Activated naive CD4-positive, alpha-beta T cell (primary cell): Measurements from ENCODE around the gene TPST1.
"Not testable (repeated sequence)": the region's sequence is repeated elsewhere in the genome, so short reads cannot be mapped to it uniquely, and the experiment has no call there.

Source experiments
- DNase-seq, 4 experiments: peaks; one replicate each; lab custom pipeline; 2025; lab: John Stamatoyannopoulos, UW

Gene TPST1

DNA sequence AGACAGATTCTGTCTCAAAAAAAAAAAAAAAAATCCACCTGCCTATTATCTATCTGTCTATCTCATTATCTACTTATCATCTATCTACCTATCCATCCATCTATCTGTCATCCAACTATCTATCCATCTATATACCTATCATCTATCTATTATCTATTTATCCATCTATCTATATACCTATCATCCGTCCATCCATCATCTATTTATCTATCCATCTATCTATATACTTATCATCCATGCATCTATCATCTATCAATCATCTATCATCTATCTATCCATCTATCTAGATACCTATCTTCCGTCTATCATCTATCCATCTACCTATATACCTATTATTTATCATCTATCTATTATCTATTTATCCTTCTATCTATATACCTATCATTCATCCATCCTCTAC lies 16.5 kb upstream of the TPST1 start:
- DNase-seq = no peak

DNA sequence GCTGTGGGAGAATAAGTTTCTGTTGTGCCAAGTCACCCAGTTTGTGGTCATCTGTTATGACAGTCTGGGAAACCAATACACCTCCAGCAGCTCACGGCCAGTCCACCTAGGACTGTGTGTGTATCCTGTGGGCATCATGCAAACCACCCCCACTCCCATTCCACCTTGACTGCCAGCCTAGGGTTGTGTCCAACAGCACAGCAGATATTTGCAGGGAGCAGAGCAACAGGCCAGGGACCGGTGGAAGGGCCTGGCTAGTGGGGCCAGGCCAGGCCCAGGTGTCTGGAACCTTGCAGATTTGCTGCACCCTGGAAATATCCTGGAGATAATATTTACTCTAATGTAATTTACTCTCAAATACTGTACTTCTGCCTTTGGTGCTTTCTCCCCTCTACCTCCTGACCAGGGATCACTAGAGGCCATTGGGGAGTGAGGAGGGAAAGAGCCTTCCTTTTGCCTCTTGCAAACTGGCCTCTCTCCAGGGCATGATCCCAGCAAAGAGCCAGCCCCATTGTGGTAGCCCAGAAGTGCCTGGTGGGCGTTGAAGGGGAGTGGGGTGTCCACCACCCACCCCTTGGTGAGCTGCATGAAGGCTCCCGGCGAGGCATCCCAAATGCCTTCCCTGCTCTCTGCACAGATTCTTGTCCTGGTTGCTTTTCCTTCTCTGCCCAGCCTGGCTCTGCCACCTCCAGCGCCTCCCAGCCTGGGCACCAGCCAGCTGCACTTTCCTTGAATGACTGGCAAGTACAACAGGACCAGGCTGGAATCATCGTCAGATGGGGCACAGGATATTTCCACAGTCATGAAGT lies 15.2 kb upstream of the TPST1 start:
- DNase-seq = no peak

DNA sequence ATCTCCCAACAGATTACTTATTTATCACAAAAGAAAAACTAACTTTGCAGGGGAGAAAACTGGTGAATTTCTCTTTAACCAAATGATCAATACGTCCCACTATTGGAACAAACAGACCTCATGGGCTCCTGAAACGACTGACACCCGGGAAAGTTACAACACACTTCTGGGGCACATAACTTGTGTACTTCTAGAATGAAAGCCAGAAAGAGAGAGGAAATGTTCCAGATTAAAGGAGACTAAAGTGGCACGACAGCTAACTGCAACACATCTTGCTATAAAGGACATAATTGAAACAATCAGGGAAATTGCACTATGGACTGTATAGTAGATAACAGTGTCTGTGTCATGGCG lies 14.7 kb upstream of the TPST1 start:
- no peak for DNase-seq

DNA sequence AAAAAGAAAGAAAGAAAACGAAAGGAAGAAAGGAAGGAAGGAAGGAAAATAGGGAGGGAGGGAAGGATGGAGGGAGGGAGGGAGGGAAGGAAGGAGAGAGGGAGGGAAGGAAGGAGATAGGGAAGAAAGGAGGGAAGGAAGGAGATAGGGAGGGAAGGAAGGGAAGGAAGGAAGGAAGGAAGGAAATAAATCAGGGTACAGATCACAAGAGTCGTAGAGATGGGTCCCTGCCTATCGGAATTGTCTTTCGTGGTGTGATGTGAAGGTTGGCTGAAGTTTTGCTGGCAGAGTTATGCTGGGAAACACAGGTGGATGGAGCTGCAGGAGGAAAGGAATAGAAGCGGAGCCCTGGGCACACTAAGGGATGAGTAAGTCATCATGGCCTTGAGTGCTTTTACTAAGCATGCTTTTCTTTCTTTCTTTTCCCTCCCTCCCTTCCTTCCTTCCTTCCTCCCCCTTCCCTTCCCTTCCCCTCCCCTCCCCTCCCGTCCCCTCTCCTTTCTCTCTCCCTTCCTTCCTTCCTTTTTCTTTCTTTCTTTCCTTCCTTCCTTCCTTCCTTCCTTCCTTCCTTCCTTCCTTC lies 11.9 kb upstream of the TPST1 start:
- no peak for DNase-seq

DNA sequence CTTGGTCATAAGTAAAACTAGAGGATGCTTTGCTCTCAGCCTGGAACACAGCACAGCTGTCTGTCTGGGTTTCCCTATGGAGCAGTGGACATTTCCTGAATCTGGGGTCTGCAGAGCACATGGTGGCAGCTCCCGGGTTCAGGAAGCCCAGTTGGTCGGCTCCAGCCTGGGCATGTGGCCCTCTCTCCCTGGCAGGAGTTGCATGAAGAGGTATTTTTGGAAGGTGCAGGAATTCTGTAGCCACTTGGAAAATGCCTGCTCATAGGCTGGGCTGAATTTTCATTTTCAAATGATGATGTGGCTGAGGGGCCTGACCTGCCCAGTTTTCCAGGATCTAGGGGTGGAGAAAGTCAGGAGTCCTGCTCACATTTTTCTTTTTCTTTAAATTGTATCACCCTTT lies 6.7 kb upstream of the TPST1 start:
- DNase-seq = no peak

DNA sequence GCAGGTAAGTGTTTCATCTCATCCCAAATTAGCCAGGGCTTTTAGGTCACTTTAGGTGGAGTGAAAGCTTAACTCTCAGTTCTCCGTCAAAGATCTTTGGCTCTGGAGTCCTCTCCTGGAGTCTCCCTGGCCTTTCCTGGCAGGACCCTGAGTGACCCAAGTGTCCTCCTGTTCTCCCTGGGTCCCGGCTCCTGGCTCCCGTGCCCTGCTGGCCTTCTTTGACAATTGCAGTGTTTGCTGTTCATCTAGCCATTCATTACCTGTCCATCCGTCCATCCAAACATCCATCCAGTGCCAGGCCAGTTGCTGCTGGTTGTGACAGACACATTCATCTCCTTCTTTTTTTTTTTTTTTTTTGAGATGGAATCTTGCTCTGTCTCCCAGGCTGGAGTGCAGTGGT lies 6.2 kb upstream of the TPST1 start:
- DNase-seq = no peak

DNA sequence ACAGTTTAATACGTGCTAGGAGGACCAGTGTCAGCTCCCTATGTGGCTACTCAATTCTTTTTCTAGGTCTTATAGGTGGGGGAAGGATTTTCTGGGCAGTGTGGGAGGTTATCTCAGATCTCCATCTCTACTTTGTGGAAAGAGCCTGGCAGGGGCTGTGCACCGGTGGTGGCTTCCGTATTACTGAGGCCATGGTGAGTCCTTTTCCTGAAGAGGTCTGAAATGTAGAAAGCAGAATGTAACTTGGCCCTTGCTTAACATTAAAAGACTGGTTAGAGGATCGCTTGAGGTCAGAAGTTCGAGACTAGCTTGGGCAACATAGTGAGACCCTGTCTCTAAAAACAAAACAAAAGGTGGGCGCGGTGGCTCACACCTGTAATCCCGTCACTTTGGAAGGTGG lies 2.7 kb upstream of the TPST1 start:
- no peak for DNase-seq

DNA sequence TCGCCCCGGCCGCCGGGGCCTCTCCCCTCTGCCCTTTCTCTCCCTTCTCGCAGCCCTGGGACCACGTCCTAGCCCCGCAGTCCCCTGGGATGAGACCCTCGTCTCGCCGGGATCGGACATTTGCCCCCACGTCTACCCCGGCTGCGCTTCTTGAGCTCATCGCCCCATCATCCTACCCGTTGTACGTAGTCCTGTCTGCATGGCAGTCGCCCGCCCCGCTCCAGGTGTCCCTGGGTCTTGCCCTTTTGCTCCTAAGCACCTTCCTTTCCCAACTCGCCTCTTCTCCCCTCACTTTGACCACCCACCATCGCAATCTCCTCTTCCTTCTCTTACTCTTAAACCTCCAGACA lies 582 bp downstream of the TPST1 start:
- no peak for DNase-seq

DNA sequence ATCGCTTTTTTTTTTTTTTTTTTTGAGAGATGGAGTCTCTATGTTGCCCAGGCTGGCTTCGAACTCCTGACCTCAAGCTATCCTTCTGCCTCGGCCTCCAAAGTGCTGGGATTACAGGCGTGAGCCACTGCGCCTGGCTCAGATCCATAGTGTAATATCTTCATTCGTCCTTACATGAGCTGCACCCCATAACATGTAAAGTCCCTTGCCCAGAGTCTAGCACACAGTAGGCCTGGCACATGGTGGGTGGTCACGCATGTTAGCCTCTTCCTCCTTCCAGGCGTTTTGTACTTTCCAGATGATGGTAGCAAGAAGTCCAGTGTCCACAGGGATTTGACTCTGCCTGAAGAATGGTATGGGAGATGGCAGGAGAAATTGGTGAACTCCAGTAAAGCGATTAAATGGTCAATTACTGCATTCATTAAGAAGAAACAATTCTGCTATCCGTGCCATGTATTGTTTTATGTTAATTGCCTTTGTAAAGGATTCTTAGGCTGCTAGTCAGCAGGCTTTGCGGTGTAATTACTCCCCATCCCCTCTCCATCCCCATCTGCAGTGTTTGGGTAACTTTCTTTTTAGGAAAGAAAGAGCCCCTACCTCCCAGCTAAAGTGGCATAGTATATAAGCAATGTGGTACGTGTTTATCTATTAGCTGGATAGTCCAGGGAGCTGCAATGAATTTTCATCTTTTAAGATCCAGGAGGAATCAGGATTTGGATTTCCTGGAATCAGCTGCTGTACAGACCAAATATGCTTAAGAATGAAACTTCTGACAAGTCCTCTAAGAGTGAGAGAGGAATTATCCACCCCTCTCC lies 1.2 kb downstream of the TPST1 start:
- DNase-seq = no peak

DNA sequence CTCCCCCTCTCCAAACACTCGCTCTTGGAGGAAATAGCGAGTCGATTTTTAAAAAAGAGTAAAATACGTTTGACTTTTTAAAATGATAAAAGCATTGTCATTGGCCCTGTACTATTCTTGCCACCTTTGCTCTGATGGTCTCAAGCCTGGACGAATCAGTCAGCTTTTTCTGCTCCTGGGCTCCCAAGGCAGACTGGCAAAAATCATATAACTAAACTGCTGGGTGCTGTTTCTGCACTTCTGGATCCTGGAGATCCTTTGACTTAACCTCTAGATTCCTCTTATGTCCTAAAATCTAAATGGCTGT lies 1.8 kb downstream of the TPST1 start:
- DNase-seq = no peak

DNA sequence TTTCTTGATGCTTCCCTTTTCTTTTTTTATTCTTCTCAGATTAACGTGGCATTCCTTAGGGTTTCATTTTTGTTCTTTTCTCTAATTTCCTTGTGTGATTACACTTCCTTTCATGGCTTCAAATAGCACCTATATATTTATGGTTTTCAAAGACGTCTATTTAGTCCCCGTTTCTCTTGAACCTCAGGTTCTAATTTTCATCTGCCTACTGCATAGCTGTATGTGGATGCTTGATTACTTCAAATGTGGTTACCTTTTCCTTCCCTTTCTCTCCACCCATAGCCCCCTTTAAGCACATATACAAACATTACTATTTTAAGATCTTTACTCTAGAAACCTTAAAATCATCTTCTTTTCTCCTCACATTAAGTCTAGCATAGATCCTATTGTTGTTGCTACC lies 2.4 kb downstream of the TPST1 start:
- no peak for DNase-seq

DNA sequence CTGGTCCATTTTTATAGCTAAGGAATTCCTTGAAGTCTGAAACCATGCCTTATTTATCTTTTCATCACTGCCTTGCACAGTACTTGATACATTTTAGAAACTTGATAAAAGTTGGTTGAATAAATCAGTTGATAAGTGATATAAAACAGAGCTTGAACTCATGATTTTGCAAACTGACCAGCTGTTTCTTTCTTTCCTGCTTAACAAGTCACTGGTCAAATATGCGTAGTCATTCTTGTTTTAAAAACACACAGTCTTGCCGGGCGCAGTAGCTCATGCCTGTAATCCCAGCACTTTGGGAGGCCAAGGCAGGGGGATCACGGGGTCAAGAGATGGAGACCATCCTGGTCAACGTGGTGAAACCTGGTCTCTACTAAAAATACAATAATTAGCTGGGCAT lies 6.3 kb downstream of the TPST1 start:
- DNase-seq = no peak

DNA sequence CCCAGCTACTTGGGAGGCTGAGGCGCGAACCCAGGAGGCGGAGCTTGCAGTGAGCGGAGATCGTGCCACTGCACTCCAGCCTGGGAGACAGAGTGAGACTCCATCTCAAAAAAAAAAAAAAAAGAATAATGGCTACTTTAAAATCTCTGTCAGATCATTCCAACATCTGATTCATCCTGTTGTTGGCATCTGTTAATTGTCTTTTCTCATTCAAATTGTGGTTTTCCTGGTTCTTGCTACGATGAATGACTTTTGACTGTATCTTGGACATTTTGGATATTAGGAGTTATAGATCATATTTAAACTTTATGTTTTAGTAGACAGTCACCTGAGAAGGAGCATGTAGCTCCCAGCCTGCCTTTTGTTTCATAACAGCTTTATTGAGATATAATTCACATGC lies 8.5 kb downstream of the TPST1 start:
- no peak for DNase-seq

DNA sequence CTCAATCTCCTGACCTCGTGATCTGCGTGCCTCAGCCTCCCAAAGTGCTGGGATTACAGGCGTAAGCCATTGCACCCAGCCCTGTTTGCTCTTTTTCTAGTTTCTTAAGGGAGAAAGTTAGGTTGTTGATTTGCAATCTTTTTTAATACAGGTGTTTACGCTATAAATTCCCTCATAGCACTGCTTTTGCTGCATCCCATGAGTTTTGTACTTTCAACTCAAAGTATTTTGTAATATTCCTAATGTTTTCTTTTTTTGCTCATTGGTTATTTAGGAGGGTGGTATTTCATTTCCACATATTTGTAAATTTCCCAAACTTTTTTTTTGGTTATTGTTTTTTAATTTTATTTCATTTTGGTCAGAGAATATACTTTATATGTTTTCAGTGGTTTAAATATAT lies 11.6 kb downstream of the TPST1 start:
- no peak for DNase-seq

DNA sequence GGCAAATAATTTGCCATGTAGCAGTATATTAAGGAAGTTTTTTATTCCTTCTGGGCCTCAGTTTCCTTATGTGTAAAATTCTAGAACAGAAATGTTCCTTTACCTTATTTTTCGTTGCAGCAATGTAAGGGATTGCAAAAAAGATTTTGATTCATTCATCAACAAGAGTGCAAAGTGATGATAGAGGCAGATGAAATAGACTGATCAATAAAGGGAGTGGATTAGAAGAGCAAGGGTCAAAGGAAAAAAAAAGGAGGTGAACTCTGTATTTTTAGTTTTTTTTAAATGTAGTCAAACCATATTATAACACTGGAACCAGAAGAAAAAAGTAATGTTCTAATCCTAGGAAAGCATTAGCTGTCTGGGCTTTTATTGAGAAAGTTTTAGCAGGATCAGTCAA lies 14.7 kb downstream of the TPST1 start:
- DNase-seq = no peak

DNA sequence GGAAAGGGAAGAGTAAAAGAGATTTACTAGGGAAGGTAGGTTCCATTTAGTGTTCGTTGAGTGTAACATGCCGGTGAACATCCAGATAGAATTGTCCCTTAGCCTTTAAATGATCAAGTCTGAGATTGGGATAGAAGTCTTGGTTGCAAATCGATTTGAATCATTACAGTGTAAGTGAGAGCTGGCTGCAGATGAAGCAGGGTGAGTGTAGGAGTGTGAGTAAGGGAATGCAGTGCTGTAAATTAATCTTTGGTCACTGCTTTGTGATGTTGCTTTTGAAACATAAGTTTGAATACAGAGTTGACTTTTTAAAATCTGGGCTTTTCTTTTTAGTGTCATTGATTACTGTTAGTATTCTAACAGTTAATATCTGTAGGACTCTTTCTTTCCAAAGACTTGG lies 16.3 kb downstream of the TPST1 start:
- DNase-seq = no peak

DNA sequence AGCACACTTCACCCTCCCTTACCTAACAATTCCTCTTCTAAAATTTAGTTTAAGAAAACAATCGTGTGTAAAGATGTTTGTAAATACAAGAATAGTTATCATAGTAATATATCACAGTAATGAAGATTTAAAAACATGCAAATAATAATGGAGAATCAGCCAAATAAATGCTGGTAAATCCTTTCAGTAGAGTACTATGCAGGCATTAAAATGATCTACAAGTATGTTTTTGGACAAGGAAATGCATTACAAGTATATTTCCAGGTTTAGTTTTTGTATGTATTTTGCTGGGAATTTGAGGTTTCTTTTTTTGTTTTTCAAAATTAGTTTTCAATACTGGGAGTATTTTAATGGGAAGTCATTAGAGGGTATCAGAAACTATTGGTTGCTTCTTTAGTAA lies 22.7 kb downstream of the TPST1 start:
- DNase-seq = no peak

DNA sequence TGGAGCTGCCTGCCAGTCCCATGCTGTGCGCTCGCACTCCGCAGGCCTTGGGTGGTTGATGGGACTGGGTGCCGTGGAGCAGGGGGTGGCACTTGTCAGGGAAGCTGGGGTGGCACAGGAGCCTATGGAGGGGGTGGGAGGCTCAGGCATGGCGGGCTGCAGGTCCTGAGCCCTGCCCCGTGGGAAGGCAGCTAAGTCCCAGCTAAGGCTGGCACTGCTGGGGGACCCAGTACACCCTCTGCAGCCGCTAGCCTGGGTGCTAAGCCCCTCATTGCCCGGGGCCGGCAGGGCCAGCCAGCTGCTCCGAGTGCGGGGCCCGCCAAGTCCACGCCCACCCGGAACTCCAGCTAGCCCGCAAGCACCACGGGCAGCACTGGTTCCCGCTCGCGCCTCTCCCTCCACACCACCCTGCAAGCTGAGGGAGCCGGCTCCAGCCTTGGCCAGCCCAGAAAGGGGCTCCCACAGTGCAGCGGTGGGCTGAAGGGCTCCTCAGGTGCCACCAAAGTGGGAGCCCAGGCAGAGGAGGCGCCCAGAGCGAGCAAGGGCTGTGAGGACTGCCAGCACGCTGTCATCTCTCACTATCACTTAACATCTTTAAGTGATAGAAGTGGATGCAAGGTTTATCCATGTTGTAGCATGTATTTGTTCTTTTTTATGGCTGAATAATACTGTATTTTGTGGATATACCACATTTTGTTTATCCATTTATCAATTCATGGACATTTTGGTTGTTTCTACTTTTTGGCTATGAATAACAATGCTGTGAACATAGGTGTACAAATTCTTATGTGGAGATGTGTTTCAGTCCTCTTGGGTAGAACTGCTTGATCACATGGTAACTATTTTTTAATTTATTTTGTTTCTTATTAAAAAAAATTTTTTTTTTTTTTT lies 26.4 kb downstream of the TPST1 start:
- not testable (repeated sequence) for DNase-seq

DNA sequence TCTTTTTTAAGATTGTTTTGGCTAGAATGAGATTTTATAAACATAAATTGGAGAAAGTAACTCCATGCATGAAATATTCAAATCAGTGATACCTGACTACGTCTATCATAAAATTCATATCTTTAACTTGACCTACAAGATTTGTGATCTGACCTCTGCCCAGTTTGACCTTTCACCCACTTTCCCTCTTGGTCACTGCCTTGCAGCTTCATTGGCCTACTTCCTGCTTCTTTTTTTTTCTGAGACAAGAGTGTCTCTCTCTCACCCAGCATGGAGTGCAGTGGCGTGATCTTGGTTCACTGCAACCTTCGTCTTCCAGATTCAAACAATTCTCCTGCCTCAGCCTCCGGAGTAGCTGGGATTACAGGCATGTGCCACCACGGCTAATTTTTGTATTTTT lies 28.5 kb downstream of the TPST1 start:
- no peak for DNase-seq

DNA sequence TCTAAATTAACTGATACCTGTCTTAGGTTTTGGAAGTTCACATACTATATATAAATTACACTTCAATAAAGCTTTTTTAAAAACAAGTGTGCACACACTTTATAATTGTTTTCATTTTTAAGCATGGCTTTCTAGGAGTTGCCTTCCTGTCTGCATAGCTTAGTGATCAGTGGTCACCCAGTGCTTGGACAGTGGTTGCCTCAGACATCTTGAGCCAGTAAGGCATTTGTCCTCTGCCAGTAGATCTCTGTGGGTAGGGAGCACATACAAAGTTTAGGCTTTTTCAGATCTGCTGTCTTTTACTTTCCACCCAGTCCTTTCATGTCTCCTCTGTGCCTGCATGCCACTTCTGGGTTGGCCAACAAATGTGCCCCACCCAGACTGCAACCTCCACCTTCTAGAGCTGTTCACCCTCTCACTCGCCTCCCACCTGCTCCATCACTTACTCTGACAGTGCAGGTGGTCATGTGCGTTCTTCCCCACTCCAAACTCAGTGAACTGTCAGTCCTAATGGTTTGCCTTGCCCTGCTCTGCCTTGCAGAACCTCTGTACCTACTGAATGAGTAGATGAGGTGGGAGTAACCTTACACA lies 31.7 kb downstream of the TPST1 start:
- DNase-seq = no peak

DNA sequence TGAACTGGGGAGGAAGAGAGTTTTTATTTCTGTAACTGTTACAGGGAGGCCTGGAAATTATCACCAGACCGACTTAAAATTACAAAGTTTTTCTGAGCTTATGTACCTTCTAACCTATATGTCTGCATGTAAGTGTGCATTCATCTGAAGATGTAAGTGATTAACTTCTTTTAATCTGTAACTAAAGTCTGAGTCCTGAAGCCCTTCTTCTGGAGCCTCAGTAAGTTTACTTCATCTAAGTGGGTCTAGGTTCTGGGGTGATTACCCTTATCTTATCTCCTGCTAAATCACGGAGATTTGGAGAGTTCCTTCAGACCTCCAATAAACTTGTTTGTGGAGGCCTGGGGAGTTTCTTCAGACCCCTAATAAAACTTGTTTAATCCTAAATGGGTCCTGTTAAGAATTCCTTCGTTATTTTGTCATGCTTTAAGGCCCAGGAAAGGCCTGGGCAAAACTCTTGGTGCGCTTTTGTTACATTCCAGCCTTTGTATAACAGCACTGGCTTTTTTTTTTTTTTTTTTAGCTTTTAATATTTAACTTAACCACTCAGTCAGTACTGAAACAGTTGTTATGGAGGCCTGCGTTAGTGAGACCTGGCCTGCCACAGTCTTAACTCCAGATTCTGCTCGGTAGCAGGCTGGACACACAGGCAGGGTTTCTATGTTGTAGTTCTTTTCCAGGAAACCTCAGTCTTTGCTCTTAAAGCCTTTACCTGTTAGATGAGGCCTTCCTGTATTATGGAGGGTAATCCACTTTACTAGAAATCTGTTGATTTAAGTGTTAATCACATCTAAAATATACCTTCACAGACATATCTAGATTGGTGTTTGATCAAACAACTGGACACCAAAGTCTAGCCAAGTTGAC lies 33.0 kb downstream of the TPST1 start:
- no peak for DNase-seq
